ENCODE data around the gene SREBF1. TPM values are rescaled to one million over a fixed set of nuclear protein-coding genes. Genes with fewer than 3 reads are reported as not detected.

Gene SREBF1
- total RNA-seq, 6 experiments from 2014 or later, result 63.8 to 246 (median 173) TPM

- Histone ChIP-seq H3K27me3 (no peaks in the 10 kb centered on the region), H3K4me1 (peaks cover 0 to 80% (median 18%) of the 10 kb centered on the region in 4 donors), H3K27ac (no peak overlapping the region), H3K36me3 (peaks cover under 1 to 70% (median 25%) of the 10 kb centered on the region in 4 donors), H3K9me3 (no peaks in the 10 kb centered on the region), H3K4me3 (no peak overlapping the region)
- intact Hi-C loops (cut with DNase I), result no loop called here
- DNase-seq, result no peak
- no peak for ATAC-seq
- no CpG with 5 or more reads among the region's 16 CpGs for WGBS (ENCODE audit: insufficient coverage, low coverage, low lambda C conversion rate, missing lambda C conversion rate)
- TF ChIP-seq, protein P1, sequence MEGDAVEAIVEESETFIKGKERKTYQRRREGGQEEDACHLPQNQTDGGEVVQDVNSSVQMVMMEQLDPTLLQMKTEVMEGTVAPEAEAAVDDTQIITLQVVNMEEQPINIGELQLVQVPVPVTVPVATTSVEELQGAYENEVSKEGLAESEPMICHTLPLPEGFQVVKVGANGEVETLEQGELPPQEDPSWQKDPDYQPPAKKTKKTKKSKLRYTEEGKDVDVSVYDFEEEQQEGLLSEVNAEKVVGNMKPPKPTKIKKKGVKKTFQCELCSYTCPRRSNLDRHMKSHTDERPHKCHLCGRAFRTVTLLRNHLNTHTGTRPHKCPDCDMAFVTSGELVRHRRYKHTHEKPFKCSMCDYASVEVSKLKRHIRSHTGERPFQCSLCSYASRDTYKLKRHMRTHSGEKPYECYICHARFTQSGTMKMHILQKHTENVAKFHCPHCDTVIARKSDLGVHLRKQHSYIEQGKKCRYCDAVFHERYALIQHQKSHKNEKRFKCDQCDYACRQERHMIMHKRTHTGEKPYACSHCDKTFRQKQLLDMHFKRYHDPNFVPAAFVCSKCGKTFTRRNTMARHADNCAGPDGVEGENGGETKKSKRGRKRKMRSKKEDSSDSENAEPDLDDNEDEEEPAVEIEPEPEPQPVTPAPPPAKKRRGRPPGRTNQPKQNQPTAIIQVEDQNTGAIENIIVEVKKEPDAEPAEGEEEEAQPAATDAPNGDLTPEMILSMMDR (IDR thresholded peaks at IDR 0.05), result no peak
- no peak for TF ChIP-seq POLR2A (IDR thresholded peaks at IDR 0.05)
These were observed 23.1 kb downstream of the SREBF1 start for GRCh38 chr17:17813725-17814095.

DNA sequence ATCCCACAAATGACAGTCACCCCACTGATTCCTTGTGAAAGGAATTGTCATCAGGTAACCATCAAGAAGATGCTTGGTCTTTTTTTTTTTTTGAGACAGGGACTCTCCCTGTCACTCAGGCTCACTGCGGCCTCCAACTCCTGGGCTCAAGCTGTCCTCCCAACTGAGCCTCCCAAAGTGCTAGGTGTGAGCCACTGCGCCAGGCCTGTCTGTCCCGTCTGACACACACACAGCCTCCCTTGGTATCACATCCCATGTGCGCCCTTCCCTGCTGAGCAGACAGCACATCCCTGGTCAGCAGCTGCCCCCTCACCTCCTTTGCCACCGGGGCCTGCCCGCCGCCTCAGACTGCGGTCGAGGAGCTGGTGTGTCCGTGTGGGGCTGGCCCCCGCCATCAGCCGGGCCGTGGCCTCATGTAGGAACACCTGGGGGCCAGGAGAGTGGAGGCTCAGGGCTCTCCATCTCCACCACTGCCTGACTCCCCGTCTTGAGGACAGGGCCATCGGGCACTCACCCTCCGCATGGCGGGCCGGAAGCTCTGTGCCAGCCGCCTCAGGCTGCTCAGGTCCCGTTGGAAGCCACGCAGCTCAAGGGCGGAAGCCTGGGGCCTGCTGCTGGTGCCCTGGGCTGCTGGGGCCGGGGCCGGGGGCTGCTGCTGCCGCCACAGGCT lies 23.6 kb downstream of the SREBF1 start:
- DNase-seq, result no peak
- TF ChIP-seq, protein P1 (IDR thresholded peaks at IDR 0.05), result no peak
- no peak for TF ChIP-seq POLR2A (IDR thresholded peaks at IDR 0.05)
- no peak for ATAC-seq
- Histone ChIP-seq H3K4me3 (no peak overlapping the region), H3K36me3 (peaks cover 0 to 65% (median 22%) of the 10 kb centered on the region in 4 donors), H3K4me1 (peaks cover 0 to 75% (median 15%) of the 10 kb centered on the region in 4 donors), H3K9me3 (no peaks in the 10 kb centered on the region), H3K27me3 (no peaks in the 10 kb centered on the region), H3K27ac (peak overlapping the region in 1 of 3 donors; percentile 79)
- WGBS (ENCODE audit: insufficient coverage, low coverage, low lambda C conversion rate, missing lambda C conversion rate), result 89% methylated on average over 8 of the region's 25 CpGs
- intact Hi-C loops (cut with DNase I), result no loop called here

DNA sequence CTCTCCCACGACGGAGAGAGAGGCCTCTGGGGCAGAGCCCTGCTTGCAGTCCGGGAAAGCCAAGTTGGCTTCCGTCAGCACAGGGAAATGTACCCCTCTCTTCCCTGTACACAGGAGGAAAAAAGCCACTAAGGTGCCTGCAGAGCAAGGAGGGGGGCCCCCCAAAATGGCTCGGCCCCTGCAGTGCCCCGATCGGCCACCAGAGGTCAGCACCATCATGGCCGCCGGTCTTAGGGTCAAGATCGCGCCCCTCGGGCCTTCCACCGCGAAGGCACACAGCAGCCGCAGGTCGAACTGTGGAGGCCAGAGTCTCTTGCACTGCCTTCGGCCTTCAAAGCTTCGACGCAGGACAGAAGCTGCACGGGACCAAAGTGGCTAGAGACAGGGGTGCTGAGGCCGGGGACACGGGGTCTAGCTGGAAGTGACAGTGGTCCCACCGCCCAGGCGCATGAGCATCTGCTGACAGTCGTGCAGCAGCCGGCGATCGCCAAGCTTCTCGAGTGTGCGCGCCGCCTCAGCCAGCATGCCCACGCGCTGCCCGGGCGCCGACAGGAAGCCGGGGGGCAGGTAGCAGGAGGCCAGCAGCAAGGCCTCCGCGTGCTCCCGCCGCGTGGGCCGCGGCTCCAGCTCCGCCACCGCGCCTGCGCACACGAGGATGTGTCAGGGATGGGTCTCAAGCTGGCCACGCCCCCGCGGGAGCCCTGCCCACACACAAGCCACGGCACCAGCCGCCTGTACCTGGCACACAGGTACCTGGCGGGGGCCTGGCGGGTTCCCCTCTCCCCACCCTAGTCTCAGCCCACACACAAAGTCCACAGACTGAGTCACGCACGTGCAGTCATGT lies 24.4 kb downstream of the SREBF1 start:
- Histone ChIP-seq H3K36me3 (peaks cover 0 to 58% (median 19%) of the 10 kb centered on the region in 4 donors), H3K27me3 (no peaks in the 10 kb centered on the region), H3K27ac (peak overlapping the region in 2 of 3 donors; percentile 5 to 79), H3K9me3 (no peaks in the 10 kb centered on the region), H3K4me1 (peaks cover 0 to 72% (median 16%) of the 10 kb centered on the region in 4 donors), H3K4me3 (no peak overlapping the region)
- TF ChIP-seq POLR2A (IDR thresholded peaks at IDR 0.05), result peak; percentile 25
- TF ChIP-seq, protein P1 (IDR thresholded peaks at IDR 0.05), result peak; percentile 98 to 100 (median 100)
- intact Hi-C loops (cut with DNase I), result no loop called here
- DNase-seq, result peak in 2 of 3 donors; percentile 79 to 81
- WGBS (ENCODE audit: insufficient coverage, low coverage, low lambda C conversion rate, missing lambda C conversion rate), result 23% methylated on average over 5 of the region's 59 CpGs
- ATAC-seq, result peak; percentile 27 to 54 (median 49)

- Histone ChIP-seq H3K4me1 (peaks cover 0 to 71% (median 18%) of the 10 kb centered on the region in 4 donors), H3K27ac (peak overlapping the region in 2 of 3 donors; percentile 52 to 79), H3K36me3 (peaks cover 0 to 49% (median 15%) of the 10 kb centered on the region in 4 donors), H3K9me3 (no peaks in the 10 kb centered on the region), H3K27me3 (no peaks in the 10 kb centered on the region), H3K4me3 (no peak overlapping the region)
- 27% methylated on average over 13 of the region's 15 CpGs for whole genome bisulfite sequencing (ENCODE audit: insufficient coverage, low coverage, low lambda C conversion rate, missing lambda C conversion rate)
- intact Hi-C loops (cut with DNase I), result no loop called here
- DNase-seq (peak in 1 of 3 donors; percentile 61), ATAC-seq (peak; percentile 3 to 14 (median 10))
- no peak for TF ChIP-seq POLR2A (IDR thresholded peaks at IDR 0.05)
- TF ChIP-seq, protein P1 (IDR thresholded peaks at IDR 0.05), result no peak
These were observed 25.2 kb downstream of the SREBF1 start for GRCh38 chr17:17811381-17812210.
